HG03095 (cell line): ENCODE results near the gene HTRA3.

Experiments
- ATAC-seq: cut with Tn5 transposase; IDR thresholded peaks from one replicate; pipeline ENCODE4 v1.9.1; 2021; ENCODE audit warnings: moderate library complexity; ENCODE audit not compliant: unreplicated experiment

Gene HTRA3

GRCh38 chr4:8233672-8234484 lies 35.7 kb upstream of the HTRA3 start:
- ATAC-seq, result no peak

- no peak for ATAC-seq
Measured at GRCh38 chr4:8234715-8235114, 34.8 kb upstream of the HTRA3 start.

- no peak for ATAC-seq
Measured at GRCh38 chr4:8235224-8235623, 34.3 kb upstream of the HTRA3 start.

- ATAC-seq, result no peak
Measured at GRCh38 chr4:8235686-8236085, 33.9 kb upstream of the HTRA3 start.

- no peak for ATAC-seq
Measured at GRCh38 chr4:8236106-8236919, 33.2 kb upstream of the HTRA3 start.

- ATAC-seq, result no peak
Measured at GRCh38 chr4:8236920-8237195, 32.7 kb upstream of the HTRA3 start.

- ATAC-seq, result no peak
Measured at GRCh38 chr4:8237256-8237989, 32.1 kb upstream of the HTRA3 start.

GRCh38 chr4:8238036-8238511 lies 31.5 kb upstream of the HTRA3 start:
- no peak for ATAC-seq

- ATAC-seq, result no peak
Measured at GRCh38 chr4:8238515-8239053, 31.0 kb upstream of the HTRA3 start.

- ATAC-seq, result no peak
Measured at GRCh38 chr4:8239226-8239625, 30.3 kb upstream of the HTRA3 start.

GRCh38 chr4:8239661-8240060 lies 29.9 kb upstream of the HTRA3 start:
- no peak for ATAC-seq

- no peak for ATAC-seq
Measured at GRCh38 chr4:8240211-8241041, 29.1 kb upstream of the HTRA3 start.

- ATAC-seq, result no peak
Measured at GRCh38 chr4:8241211-8241779, 28.3 kb upstream of the HTRA3 start.

- no peak for ATAC-seq
Measured at GRCh38 chr4:8241895-8242696, 27.5 kb upstream of the HTRA3 start.

GRCh38 chr4:8242782-8243560 lies 26.6 kb upstream of the HTRA3 start:
- ATAC-seq, result no peak

GRCh38 chr4:8244001-8244757 lies 25.4 kb upstream of the HTRA3 start:
- ATAC-seq, result no peak

GRCh38 chr4:8244931-8245460 lies 24.6 kb upstream of the HTRA3 start:
- no peak for ATAC-seq
